Measurements from ENCODE around the gene FRZB.

DNA sequence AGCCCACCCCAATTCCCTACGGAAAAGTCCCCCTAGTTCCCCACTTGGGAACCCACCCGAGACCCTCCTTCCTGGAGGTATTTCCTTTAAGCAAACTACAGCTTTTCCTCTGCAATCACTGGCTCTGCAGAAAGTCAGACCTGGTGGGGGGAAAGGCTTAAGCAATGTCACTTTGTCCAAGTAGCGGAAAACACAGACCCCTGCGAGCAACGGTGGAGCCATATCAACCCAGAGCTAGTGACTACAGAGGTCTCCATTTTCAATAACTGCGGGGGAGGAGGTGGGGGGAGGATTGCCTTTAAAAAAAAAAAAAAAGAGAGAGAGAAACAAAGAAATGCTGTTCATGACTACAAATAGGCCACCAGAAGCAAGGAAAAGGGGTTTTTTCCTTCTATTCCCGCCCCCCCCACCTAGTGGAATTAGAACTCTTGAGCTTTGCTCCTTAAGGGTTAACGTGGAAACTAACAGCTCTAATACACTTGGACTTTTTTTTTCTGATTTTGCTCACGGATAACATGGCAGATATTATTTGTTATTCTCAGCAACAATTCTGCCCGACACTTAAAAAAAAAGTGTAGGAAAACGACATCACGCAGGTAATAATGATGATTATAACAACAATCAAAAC is 1.1 kb upstream of the FRZB start:
- TF ChIP-seq, protein P1, sequence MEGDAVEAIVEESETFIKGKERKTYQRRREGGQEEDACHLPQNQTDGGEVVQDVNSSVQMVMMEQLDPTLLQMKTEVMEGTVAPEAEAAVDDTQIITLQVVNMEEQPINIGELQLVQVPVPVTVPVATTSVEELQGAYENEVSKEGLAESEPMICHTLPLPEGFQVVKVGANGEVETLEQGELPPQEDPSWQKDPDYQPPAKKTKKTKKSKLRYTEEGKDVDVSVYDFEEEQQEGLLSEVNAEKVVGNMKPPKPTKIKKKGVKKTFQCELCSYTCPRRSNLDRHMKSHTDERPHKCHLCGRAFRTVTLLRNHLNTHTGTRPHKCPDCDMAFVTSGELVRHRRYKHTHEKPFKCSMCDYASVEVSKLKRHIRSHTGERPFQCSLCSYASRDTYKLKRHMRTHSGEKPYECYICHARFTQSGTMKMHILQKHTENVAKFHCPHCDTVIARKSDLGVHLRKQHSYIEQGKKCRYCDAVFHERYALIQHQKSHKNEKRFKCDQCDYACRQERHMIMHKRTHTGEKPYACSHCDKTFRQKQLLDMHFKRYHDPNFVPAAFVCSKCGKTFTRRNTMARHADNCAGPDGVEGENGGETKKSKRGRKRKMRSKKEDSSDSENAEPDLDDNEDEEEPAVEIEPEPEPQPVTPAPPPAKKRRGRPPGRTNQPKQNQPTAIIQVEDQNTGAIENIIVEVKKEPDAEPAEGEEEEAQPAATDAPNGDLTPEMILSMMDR (IDR thresholded peaks at IDR 0.05) = no peak
- no peak for TF ChIP-seq POLR2A (IDR thresholded peaks at IDR 0.05)

Data from lower leg skin (tissue), 3 donors.